HG02885 (cell line): ENCODE data around the gene LTC4S.
"Not testable (repeated sequence)": the region's sequence is repeated elsewhere in the genome, so short reads cannot be mapped to it uniquely, and the experiment has no call there.

Source experiments
- ATAC-seq: cut with Tn5 transposase; IDR thresholded peaks from one replicate; pipeline ENCODE4 v1.9.1; 2021; ENCODE audit warnings: mild to moderate bottlenecking; ENCODE audit not compliant: unreplicated experiment, poor library complexity

Gene LTC4S

DNA sequence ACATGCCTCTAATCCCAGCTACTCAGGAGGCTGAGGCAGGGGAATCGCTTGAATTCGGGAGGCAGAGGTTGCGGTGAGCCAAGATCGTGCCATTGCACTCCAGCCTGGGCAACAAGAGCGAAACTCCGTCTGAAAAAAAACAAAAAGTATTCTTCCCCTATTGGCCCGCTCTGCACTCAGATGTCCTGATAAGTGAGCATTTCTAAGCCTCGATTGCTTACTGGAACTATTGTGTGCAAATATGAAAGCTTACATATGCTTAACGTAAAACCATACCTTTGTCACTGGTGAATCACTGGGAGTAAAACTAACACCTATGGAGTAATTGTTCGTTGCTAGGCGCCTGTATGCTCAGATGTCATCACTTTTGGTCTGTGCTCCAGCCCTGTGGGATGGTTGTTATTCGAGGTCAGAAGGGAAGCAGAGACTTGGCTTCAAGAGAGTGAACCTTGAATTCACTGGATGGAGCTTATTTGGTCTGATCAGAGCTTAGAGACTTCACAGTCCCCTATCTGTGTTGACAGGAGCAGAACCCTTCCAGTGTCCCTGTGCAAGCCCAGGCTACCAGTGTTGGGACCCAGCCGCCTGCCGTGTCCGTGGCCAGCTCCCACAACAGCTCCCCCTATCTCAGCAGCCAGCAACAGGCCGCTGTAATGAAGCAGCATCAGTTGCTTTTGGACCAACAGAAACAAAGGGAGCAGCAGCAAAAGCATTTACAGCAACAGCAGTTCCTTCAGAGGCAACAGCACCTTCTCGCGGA, 25.3 kb upstream of the LTC4S start:
- ATAC-seq = no peak

DNA sequence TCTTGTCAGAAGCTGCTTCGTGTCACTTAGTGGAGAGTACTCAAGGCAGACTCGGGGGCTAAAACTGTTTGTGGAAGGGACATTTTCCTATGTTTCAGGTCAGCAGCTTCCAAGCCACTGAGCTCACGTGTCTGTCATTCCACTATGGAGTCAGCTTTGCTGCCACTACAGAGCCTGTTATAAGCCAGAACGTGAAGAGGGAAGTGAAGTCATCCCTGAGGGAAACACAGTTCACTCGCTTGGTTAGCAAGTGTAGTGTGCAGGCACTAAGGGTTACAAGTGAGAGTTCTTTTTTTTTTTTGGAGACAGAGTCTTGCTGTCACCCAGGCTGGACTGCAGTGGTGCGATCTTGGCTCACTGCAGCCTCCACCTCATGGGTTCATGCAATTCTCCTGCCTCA, 24.5 kb upstream of the LTC4S start:
- no peak for ATAC-seq

DNA sequence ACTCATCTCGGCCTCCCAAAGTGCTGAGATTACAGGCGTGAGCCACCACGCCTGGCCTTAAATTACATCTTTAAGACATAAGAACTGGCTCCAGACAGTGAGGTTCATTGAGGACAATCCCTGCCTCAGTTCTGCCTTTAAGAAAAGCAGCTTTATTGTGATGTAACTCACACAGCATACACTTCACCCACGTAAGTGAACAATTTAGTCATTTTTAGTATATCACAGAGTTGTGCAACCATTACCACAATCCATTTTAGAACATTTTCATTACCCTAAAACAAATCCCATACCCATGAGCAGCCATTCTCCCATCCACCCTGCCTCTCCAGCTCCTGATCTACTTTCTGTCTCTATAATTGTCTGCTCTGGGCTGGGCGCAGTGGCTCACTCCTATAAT, 24.0 kb upstream of the LTC4S start:
- no peak for ATAC-seq

DNA sequence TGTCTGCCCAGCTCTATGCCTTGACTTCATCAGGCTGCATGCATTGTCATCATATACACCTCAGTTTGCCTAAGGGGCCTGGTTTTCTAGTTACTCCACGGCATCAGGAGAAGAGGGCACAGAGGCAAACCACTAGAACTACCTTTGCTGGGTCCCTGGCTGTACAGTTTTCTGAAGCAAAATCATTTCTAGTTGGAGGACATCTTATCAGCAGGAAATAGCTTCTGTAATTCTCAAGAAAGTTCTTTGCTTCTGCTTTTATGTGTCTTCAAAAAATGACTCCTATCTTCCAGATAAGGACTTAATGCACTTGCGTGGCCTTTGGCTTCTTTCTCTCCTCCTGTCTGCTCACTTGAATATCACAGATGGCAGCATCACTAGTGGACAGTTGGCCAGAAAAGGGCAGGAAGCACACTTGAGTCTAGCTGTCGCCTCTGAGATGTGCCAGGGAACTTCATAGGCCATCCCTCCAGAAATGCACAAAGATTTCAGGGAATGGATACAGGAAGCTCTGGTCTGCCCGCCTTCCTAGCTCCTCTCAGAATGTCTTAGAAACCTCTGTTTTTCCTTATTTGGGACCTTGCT, 22.4 kb upstream of the LTC4S start:
- ATAC-seq = no peak

DNA sequence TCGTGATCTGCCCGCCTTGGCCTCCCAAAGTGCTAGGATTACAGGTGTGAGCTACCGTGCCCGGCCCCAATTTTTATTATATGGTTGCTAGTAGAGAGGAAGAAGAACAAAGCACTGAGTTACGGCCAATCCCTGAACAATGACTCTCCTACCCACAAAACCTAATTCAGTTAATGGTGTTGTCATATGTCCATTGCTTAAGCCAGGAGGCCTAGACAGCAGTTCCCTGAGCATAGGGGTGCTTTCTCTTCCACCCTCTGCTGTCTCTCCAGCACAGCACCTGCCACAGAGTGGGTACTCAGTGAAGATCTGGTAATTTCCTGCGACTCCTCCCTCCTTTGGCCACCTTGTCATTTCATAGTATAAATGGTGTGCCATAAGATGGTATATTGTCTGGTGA, 21.4 kb upstream of the LTC4S start:
- ATAC-seq = no peak

DNA sequence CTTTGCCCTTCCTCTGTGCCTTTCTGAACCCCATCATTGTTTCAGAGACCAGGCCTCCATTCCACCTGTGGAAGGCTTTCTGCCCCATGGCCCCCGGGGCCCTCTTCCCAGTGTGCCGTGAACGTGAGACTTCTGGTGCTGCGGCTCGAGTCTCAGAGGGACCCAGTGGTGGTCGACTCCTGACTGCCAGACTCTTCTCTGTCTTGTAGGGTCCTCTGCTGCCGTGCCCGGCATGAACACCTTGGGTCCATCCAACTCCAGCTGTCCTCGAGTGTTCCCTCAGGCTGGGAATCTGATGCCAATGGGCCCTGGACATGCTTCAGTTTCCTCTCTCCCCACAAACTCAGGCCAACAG, 20.1 kb upstream of the LTC4S start:
- no peak for ATAC-seq

DNA sequence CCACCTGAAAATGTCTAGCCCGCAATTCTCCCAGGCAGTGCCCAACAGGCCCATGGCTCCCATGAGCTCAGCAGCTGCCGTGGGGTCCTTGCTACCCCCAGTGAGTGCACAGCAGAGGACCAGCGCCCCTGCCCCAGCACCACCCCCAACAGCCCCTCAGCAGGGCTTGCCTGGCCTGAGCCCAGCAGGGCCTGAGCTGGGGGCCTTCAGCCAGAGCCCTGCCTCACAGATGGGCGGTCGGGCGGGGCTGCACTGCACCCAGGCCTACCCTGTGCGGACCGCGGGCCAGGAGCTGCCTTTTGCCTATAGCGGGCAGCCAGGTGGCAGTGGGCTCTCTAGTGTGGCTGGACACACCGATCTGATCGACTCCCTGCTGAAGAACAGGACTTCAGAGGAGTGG, 19.3 kb upstream of the LTC4S start:
- ATAC-seq = no peak

DNA sequence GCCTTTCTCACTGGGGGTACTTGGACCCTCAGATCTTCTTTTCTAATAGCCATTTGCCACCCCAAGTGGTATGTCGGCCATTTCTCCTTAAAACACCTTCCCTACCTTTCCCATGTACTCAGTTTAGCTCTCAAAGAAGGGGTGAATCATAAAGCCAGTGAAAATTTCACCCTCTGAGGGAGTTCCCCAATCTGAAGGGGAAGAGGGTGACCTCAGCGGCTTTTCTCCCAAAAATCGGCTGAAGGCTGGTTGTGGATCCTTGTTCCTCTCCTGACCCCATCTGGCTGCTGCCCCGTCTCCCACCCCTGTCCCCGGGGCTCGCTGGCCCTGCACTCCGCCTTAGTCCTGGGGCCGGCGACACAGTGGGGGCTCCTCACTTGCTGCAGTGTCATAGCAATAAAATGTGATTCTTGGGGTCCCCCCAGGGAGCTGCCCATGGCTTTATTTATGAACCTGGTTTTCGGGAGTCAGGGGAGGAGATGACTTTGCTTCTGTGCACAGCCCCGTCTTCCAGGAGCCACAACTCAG, 17.3 kb upstream of the LTC4S start:
- ATAC-seq = no peak

DNA sequence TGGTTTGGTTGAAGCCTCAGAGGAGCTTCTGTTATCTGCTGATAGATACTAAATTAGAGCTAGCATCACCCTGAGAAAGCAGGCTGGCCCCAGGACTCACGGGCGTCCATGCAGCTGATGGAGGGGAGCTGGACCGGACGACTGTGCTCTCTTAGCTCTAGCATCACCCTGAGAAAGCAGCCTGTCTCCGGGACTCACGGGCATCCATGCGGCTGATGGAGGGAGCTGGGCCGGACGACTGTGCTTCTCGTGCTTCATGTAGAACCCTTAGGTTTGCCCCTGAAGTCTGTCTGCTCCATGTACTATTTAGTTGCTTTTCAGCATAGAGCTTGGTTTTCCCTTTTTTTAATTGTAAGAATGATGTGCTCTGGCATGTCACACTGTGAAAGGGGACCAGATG, 16.3 kb upstream of the LTC4S start:
- no peak for ATAC-seq

DNA sequence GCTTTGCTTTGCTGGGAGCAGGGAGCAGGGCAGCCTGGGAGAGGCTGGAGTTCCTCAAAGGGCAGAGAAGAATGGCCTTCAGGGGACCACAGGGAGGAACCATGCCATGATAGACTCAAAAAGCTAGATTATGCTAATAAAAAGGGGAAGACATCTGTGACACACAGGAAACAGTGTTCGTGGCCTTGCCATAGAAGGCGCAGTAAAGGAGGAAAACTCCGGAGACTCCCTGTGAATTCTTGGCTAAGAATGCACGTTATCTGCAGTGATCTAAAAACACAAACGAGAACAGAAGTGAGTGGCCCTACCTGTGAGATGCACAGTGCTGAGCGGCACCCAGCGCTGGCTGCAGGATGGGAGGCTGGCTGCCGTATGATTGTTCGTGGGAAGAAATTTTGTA, 15.9 kb upstream of the LTC4S start:
- no peak for ATAC-seq

DNA sequence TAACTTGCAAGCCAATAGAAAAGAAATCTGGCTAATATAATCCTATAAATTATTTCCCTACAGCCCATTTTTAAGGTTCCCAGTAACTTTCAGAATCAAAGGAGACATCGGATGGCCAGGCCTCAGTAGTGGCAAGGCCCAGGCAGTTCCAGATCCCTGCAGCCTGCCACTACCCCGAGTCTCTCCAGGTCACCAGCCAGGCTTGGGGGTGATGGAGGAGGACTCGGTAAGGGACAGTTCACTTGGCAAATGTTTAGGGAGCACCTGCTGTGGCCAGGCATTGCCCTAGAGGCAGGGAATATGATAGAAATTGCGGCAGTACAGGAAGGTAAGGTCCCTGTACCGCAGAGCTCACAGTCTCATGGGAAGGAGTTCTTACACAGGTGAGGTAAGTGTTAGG, 15.2 kb upstream of the LTC4S start:
- ATAC-seq = no peak

DNA sequence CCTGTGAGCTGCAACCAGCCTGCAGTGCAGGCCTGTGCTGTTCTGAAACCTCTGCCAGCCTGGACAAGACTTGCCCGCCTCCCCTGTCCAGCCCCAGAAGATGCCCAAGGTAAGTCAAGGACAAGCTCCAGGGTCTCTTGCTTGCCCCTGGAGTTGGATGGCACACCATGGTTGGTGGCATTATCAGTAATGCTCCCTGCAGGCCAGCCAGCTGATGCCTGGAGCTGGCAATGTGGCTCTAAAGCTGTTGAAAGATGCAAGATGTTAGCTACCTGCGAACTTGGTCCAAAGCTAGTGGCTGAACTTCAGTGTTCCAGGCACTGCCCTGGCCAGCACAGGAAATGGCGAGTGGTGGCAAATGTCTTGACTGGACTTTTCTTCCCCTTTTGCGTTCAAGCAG, 14.0 kb upstream of the LTC4S start:
- no peak for ATAC-seq

DNA sequence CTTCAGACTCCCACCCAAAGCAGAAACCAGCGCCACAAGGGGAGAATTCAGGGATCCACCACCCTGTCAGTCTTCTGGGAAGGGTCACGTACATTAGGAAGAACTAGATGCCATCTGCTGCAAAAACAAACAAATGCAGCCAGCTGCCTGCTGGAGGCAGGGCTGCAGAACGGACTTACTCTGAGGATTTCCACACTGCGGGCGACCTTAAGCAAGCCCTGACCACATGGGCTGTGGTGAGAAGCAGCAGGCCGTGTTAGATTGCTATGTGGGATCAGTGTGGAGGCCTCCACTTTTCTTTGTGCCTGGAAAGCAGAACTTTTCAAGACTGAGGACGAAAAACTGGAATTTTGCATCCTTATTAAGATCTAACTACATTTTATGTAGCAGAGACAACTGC, 13.4 kb upstream of the LTC4S start:
- ATAC-seq = no peak

DNA sequence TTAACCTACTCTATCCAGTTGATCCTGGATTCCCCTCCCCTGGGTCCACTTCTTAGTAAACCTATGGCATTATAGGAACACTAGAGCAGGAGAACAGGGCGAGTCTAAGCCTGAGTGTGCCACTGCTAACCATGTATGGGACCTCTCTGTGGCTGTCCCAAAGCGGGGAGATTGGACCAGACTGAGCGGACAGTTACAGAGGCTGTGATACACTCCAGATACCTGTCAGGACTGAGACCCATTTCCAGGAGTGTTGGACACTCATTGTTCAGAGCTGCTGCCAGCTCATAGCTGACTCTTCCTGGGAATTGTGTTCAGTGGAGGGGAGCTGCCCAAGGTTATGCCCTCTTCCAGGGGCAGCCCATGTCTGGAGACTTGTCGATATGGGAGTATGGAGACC, 11.9 kb upstream of the LTC4S start:
- no peak for ATAC-seq

DNA sequence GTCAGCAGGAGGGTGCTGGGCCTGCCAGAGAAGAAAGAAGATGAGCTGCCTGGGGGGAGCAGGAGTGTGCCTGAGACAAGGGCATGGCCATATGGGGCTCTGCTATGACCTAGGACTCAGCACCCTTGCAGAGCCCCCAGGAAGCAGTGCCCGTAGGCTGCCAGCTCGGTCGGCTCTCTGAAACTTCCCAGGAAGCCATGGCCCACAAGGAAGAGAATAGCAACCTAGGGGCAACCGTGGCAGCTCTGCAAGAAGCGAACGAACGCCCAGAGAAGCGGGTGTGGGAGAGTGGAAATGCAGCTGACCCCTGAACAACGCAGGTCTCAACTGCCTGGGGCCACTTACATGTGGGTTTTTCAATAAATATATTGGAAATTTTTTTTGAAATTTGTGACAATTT, 10.7 kb upstream of the LTC4S start:
- no peak for ATAC-seq

DNA sequence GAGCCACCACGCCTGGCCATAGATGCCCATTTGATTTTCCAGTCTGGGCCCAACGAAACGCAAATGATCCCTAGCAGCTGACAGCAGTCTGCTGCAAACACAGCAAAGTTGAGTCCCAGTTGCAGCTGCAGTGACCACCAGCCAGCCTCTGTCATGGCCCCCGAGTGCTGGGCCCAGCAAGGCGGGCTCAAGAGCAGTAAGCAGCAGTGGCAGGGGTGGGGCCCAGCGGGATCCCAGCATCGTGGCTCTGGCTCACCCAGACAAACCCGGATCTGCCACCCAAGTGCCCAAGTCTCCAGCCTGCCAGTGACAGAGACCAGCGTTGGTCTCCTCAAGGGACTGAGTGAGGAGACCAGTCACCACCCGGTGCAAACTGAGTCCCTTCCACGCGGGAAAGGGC, 6.9 kb upstream of the LTC4S start:
- ATAC-seq = no peak

DNA sequence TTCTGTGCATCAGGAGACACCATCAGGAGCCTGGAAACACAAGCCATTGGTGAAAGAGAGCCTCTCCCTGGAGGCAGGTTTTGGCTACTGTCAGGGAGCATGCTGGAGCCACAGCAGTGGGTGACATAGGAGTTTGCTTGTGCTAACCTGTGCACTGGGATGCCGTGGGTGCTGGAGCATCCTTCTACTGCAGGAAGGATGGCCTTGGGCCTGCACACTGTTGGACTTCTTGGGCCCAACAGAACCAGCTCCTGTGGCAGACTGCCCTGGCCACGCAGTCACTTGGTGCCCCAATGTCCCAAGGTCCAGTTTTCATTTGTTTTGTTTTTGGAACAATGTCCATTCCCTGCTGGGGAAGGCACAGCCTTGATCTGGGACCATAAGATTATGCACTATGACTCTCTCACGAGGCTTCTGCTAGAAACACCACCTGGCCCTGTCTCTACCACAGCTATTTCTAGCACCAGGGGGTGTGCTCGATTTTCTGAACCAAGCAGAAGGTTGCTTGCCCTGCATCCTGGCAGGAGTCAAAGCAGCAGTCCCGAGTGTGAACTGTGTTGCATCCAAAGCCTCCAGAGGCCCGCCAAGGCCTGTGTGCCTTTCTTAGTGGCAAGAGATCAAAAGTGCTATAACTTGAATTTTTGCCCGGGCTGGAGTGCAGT, 5.5 kb upstream of the LTC4S start:
- ATAC-seq = no peak

DNA sequence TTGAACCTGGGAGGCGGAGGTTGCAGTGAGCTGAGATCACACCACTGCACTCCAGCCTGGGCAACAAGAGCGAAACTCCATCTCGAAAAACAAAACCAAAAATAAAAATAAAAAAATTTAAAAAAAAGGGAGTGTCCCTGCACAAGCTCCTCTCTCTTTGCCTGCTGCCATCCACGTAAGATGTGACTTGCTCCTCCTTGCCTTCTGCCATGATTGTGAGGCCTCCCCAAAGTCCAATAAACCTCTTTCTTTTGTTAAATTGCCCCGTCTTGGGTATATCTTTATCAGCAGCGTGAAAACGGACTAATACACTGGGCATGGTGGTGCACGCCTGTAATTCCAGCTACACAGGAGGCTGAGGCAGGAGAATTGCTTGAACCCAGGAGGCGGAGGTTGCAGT, 4.5 kb upstream of the LTC4S start:
- not testable (repeated sequence) for ATAC-seq

DNA sequence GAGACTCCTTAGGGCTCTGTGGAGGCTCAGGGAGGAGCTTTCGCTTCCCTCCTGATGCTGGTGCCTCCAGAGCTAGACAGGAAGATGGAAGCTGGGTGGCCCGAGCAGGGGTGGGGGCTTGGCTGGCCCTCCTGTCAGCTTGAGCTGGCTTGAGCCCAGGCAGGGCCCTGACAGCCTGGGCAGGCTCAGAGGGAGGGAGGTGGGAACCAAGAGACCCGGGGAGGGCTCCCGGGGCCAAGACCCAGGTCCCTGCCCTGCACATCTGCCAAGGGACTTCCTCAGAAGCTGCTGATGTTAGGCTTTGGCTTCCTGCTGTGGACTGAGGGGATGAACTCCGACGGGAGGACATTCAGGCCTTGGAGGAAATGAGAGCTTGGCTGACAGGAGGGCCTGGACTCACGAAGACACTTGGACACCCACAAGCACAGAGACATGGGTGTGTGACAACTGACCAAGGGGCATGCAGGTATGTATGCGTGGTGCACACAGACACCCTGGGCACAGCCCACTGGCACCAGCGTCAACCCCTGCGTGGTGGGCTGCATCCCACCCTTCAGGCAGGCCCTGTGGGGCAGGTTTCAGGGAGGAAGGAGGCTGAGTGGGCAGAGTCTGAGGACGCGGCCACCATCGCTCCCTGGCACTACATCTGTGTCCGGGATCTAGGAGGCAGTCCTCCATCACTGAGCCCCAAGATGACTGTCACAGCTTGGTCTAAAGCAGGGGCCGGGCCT, 1.7 kb upstream of the LTC4S start:
- no peak for ATAC-seq

DNA sequence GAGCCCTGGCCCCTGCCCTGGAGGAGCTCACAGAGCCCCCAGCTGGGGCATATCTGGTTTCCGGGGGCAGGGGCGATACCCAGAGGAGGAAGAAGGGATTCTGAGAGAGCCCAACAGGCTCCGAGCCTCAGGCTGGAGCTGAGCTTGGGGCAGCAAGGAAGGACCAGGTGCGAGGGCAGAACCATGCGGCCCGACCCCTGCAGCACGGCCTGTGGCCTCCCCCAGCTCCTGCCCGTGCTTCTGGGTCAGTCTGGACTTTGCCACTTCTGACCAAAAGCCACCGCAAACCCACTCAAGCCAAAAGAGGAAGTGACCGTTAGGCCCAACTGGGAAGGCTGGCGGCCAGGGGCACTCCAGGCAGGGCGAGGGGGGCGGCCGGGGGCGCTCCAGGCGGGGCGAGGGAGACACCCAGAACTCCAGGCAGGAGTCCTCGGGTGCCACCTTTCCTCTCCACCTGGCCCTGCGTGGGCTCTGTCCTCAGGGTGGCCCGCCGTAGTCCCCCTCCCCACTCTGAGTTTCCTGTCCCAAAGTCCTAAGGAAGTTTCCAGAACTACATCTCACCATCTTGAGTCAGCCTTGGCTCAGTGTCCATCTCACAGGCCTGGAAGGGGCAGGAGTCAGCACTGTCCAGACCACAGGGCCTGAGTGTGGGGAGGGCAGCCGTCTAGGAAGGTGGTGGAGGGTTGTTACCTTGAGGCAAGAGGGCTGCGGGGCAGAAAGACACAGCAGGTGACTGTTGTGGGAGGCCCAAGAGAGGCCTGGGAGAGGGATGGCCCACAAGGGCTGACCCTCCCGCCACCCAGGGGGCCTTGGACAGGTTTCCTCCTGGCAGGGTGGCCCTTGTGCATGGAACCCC, 946 bp upstream of the LTC4S start:
- ATAC-seq = no peak
